ENCODE data around the gene HIBADH. TPM values are rescaled to one million over a fixed set of nuclear protein-coding genes. Genes with fewer than 3 reads are reported as not detected.

The HIBADH gene
- total RNA-seq, 1 experiment from 2014 or later = 23.2 TPM

DNA sequence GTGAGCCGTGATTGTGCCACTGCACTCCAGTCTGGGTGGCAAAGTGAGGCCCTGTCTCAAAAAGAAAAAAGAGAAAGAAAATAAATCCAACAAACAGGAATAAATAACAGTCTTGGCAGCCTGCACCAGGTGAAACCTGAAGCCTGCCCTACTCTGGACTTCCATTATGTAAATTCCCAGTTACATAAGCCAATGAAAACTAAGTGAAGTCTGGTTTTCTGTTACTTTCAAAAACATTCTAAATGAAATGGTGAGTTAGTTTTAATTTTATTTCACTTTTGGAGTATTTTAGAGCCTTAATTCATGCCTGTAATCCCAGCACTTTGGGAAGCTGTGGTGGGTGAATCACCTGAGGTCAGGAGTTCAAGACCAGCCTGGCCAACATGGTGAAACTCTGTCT, 22.5 kb upstream of the HIBADH start:
- peaks cover 0 to 7% of the 10 kb centered on the region in 2 experiments; a peak in 2 of 5 replicates for H3K9me3 Mint-ChIP-seq
- H2BK120ac ChIP-seq (ENCODE audit: low read depth, low read length, poor library complexity, severe bottlenecking) = no peak overlapping the region
- H4K5ac ChIP-seq (ENCODE audit: insufficient read length, low read depth, low read length) = no peak overlapping the region
- no peak overlapping the region for H3K4ac ChIP-seq (ENCODE audit: low read depth, low read length)
- no peak for DNase-seq
- peaks cover 0 to 5% (median 0%) of the 10 kb centered on the region in 3 experiments; a peak in 1 of 7 replicates for H3K36me3 Mint-ChIP-seq (ENCODE audit: insufficient read depth in 1 of 3, low read depth in 3 of 3)
- no peak overlapping the region for H4K8ac ChIP-seq (replicated peaks; ENCODE audit: insufficient read length, low read depth, low read length)
- no peak overlapping the region for H3K23ac ChIP-seq (ENCODE audit: insufficient read length, low read depth, low read length)
- no peak overlapping the region for H3K14ac ChIP-seq (ENCODE audit: insufficient read depth, low read length)
- H3K56ac ChIP-seq (ENCODE audit: insufficient read length, low read depth, low read length) = no peak overlapping the region
- H2AK5ac ChIP-seq (ENCODE audit: insufficient read length, low read length) = no peak overlapping the region
- H2BK5ac ChIP-seq (ENCODE audit: insufficient read length, low read length) = no peak overlapping the region
- H3K4me1 Mint-ChIP-seq = peaks cover 7 to 8% of the 10 kb centered on the region in 2 experiments
- no peaks in the 10 kb centered on the region for H3K23me2 ChIP-seq (ENCODE audit: insufficient read length, low read depth, low read length, poor library complexity, severe bottlenecking)
- H2BK12ac ChIP-seq (ENCODE audit: insufficient read length, low read depth, low read length) = no peak overlapping the region
- H4K91ac ChIP-seq (ENCODE audit: insufficient read length, low read depth, low read length) = no peak overlapping the region
- H3K27me3 ChIP-seq (ENCODE audit: insufficient read depth, low read length) = no peaks in the 10 kb centered on the region
- no peak overlapping the region for H2BK20ac ChIP-seq (ENCODE audit: low read depth, low read length, poor library complexity, severe bottlenecking)
- H4K20me1 ChIP-seq (ENCODE audit: control insufficient read depth, insufficient read depth, insufficient read length) = no peaks in the 10 kb centered on the region
- H3K18ac ChIP-seq (ENCODE audit: insufficient read length, low read depth, low read length) = no peak overlapping the region
- peaks cover 3% of the 10 kb centered on the region; the same call in 1 of the 2 replicates for H3K4me1 ChIP-seq (ENCODE audit: insufficient read depth, low read length)
- H3K79me1 ChIP-seq (ENCODE audit: insufficient read depth, low read depth, low read length, poor library complexity, severe bottlenecking) = no peaks in the 10 kb centered on the region
- H3K9me3 ChIP-seq (ENCODE audit: control insufficient read depth, low read depth, low read length) = no peaks in the 10 kb centered on the region
- H3K27ac ChIP-seq (ENCODE audit: insufficient read length, low read depth, low read length) = no peak overlapping the region
- no peak overlapping the region for H2AFZ ChIP-seq (ENCODE audit: low read length)
- no CpG with 5 or more reads among the region's 1 CpG for WGBS (ENCODE audit: extremely low coverage, insufficient read length, low lambda C conversion rate)
- H3K9ac ChIP-seq (ENCODE audit: extremely low read depth, insufficient read length, low read length) = no peak overlapping the region
- H3K27ac Mint-ChIP-seq = no peak overlapping the region
- no peaks in the 10 kb centered on the region for H3K79me2 ChIP-seq (ENCODE audit: insufficient read depth, low read length)
- H2BK15ac ChIP-seq (ENCODE audit: low read depth, low read length) = no peak overlapping the region
- H3T11ph ChIP-seq (ENCODE audit: low read length) = no peak overlapping the region
- H3K4me2 ChIP-seq (ENCODE audit: insufficient read depth, insufficient read length, low read length) = no peak overlapping the region
- H3K4me3 Mint-ChIP-seq = no peak overlapping the region
- no peaks in the 10 kb centered on the region for H3K27me3 Mint-ChIP-seq (ENCODE audit: low read depth)
- TF ChIP-seq, protein P1, sequence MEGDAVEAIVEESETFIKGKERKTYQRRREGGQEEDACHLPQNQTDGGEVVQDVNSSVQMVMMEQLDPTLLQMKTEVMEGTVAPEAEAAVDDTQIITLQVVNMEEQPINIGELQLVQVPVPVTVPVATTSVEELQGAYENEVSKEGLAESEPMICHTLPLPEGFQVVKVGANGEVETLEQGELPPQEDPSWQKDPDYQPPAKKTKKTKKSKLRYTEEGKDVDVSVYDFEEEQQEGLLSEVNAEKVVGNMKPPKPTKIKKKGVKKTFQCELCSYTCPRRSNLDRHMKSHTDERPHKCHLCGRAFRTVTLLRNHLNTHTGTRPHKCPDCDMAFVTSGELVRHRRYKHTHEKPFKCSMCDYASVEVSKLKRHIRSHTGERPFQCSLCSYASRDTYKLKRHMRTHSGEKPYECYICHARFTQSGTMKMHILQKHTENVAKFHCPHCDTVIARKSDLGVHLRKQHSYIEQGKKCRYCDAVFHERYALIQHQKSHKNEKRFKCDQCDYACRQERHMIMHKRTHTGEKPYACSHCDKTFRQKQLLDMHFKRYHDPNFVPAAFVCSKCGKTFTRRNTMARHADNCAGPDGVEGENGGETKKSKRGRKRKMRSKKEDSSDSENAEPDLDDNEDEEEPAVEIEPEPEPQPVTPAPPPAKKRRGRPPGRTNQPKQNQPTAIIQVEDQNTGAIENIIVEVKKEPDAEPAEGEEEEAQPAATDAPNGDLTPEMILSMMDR (conservative IDR thresholded peaks at IDR 0.05) = no peak

Data from H9 (cell line).